HG03439 (cell line): ENCODE results near the gene SPOCK1.

Experiments used
- ATAC-seq: cut with Tn5 transposase; IDR thresholded peaks from one replicate; pipeline ENCODE4 v1.9.1; 2021; ENCODE audit warnings: mild to moderate bottlenecking, moderate library complexity; ENCODE audit not compliant: unreplicated experiment

The SPOCK1 gene

DNA sequence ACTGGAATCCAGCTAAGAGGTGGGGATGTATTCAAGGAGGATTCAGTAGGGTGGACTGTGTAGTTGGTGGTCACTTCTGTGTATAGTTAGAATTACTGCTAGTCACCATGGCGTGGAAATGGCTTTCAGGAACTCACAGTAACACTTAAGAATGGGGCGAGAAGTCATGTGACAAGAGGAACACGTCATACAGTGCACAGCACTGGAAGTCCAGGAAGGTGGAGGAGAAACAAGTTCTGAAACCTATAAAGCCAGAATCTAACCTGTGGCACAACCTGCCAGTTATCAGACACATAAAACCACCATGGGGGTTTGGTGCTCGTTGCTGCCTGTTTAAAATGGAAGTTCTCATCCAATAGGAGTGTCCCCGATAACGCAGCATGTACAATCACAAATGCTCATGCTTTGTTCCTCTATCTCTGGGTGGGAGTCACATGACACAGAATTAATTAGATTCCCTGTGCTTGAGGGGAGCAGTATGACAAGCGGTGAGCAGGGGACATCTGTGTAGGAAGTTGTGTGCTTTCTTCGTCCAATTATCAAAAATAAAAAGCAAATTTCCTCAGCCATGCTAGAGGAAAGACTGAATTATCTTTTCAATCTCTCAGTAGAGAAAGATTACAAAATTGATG, 193.0 kb downstream of the SPOCK1 start:
- no peak for ATAC-seq

GRCh38 chr5:137304226-137304874, 194.8 kb downstream of the SPOCK1 start:
- no peak for ATAC-seq

DNA sequence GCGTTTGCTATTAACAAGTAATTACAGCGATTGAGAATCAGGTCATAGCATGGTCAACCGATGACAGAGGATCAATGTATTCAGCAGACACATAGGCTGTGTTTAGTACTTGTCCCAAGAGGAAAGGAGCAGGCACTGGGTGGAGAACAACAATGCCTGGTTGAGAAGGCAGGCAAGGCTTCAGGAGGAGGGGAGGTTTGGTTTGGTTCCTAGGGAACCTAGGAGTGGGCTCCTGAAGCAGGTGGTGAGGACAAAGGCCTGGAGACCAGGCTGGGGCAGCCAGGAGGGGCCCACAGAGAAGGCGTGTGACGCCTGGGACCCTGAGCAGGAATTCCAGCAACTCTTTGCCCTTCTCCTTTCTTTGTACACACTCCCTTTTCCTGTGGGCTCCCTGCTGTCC, 195.6 kb downstream of the SPOCK1 start:
- no peak for ATAC-seq

DNA sequence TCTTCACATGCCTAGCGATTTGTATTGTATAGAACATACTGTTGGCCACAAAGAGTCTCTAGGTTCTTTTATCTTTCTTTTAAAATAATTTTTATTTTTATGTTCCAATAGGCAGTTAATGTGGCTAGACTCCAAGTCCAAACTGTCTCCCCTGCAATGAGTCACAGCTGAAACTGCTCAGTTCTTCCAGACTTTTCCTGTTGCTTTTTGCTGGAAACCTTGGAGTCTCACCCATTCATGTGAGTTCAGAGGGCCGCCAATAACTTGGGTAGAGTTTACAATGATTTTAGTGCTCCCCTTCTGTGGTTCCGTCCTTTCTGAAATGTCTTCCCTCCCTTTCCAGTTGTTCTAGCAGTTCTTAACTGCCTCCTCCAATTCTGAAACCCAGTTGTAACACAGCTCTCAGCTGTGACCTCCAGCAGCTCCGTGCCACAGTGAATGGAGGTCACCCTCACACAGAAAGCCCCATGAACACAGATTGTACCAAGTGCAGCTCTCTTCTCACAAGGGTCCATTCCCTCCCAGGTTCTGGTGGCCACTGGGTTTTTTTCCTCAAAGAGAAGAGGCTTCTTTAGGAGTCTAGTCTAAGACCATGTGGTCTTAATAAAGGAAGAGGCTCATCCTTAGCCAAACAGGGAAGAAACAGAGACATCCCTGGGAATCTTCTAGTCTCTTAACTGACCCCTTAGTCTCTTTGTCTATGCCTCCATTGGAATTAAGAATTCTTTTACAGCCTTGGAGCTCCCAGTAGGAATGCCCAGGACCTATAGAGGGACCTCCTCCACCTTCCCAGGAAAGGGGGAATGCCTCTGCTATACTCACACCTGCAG, 198.5 kb downstream of the SPOCK1 start:
- no peak for ATAC-seq

DNA sequence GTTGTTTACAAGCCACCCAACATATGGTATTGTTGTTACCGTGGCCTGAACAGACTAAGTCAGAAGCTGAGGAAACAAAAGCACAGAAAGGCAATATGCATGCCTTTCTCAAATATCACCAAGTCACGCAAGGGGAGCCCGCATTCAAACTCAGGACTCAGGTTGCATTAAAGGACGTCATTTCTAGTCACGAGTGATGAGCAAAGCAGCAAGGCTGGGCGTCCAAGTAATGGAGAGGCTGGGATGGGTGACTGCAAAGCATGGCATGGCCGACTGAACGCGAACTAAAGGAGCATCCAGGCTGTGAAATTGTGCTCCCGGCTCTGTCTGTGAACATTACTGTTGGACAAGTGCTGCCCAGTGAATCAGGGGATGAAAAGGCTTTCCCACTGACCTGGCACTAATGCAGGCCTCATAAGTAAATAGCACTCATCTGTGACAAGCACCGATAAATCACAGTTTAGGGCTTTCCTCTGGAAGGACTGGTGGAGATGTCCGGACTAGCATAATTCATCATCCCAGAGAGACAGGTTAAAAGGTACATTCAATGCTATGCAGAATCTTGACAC, 202.8 kb downstream of the SPOCK1 start:
- ATAC-seq, result no peak

GRCh38 chr5:137294604-137295003, 204.5 kb downstream of the SPOCK1 start:
- no peak for ATAC-seq

GRCh38 chr5:137292461-137293027, 206.6 kb downstream of the SPOCK1 start:
- no peak for ATAC-seq

DNA sequence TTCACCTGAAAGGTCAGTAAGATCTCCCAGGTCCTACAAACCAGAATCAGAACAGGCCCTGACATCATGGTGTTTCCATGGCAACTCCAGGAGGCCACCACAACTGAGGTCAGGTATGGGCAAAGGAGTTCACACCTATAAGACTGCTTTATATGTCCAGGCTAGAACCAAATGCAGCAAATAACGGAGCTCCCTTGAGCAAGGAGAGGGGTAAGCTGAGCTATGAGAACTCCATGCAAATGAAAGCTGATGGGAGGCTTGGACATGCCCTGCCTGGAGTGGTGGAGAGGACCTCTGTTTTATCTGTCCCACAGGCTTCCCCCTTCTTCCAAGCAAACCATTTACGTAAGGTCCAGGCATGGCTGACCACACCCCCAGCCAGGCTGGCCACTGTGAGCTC, 207.7 kb downstream of the SPOCK1 start:
- ATAC-seq, result no peak

- no peak for ATAC-seq
Measured at GRCh38 chr5:137291031-137291430, 208.1 kb downstream of the SPOCK1 start.

- ATAC-seq, result no peak
Measured at GRCh38 chr5:137290373-137290772, 208.8 kb downstream of the SPOCK1 start.

DNA sequence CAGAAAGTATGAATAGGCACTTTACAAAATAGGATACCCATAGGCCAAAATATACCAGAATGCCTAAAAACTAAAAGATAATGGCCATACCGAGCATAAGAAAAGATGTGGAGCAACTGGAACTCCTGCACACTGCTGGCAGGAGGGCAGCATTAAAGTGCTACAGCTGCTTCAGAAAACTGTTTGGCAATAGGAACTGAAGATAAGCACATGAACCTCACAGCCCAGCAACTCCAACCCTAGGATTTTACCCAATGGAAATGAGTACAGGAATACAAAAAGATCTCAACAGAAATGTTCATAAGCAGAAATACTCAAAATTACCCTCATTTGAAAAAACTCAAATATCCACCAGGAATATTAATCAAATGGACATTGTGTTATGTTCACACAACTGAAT, 209.3 kb downstream of the SPOCK1 start:
- ATAC-seq, result no peak

DNA sequence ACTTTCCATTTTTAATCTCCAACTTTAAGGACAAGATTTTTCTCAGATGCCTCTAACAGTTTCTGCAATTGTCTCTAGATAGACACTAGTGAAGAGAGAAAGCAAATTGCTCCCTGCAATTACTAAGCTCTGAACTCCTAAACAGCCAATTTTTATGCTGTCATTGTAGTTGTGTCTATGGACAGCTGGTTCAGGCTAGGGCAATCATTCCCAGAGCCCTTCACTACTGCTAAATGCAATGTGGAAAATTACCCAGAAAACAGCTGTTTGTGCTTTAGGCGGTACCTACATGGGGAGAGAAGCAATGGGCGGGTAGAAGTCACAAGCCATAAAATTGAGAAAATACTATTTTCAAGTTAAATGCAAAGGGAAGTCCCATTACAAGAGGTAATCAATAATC, 211.6 kb downstream of the SPOCK1 start:
- no peak for ATAC-seq

DNA sequence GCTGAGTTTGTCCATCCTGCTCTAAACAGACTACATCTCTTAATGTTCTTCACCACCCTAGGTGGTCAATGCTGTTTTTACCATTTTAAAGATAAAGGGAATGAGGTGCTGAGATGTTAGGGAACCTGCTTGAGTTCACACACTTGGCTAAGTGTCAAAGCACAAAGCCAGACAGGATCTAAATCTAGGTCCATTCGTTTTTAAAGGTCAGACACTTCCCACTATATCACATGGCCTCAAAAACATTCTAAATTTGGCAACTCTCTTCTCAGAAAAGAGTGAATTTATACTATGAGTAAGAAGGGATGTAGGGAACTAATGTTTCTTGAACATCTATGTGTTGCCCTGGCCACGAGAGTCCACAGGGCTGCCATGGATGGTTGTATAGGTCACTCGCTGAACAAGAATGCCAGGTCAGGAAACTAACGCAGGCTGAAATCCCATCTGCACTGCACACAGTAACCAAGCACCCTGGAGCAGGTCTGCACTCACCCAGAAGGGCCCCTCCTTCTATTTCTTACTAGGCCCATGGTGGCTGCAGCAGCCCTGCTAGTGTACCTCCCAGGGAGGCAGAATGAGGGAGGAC, 213.0 kb downstream of the SPOCK1 start:
- ATAC-seq, result no peak

DNA sequence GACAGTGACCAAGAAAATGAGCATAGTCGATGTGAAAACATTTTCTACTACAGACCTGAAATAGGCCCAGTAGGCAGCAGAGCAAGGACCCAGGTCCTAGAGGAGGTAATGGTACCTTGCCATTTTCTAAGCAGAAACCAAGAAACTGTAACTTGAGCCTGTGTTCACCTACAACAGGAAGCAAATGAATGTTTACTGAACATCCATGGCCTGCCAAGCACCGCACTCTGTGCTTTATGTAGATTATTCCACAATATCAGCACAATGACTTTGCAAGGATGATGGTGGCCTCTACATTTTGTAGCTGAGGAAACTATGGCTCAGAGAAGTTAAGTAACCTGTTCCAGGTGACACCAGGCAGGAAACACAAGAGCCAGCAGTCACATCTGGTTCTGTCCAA, 215.3 kb downstream of the SPOCK1 start:
- ATAC-seq, result no peak

DNA sequence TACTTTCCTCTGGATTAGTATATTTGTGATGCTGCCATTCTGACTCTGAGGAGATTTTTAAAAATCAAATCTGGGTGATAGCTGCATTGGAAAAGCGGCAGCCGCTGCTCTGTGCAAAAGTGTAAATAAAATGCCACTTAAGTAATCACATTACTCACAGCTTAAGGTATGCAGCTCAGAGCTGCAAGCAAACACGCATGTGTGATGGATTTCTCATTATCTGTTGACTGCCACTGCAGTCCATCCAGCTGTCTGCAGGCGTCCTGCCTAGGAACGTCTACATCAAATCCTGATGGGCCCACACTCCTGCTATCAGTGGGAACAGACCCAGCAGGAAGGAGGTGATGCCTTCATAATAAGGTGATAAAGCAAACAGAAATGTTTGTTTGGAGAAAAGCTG, 216.9 kb downstream of the SPOCK1 start:
- no peak for ATAC-seq

- ATAC-seq, result no peak
Measured at GRCh38 chr5:137281201-137281600, 217.9 kb downstream of the SPOCK1 start.

GRCh38 chr5:137280656-137281055, 218.5 kb downstream of the SPOCK1 start:
- no peak for ATAC-seq

GRCh38 chr5:137279521-137280231, 219.4 kb downstream of the SPOCK1 start:
- ATAC-seq, result no peak

GRCh38 chr5:137278476-137278875, 220.7 kb downstream of the SPOCK1 start:
- ATAC-seq, result no peak

DNA sequence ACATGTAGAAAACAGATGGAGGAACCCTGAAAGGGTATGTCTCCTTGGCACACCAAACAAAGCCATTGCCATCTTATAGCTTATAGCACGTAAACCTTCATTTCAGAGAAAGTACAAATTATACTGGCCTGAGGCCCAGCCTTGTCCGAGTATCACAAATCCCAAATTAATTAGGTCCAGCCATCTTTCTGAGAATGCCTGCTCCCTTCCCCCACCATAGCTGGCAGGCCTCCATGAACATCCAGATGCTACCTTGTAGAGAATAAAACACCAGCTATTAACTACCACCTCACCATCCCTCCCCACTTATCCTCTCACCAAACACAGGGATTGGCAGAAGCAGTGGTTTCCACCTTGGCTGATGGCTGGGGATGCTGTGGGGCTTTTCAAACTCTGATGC, 224.0 kb downstream of the SPOCK1 start:
- ATAC-seq, result no peak
